Measurements from ENCODE around the gene LTBP1. TPM values are rescaled to one million over a fixed set of nuclear protein-coding genes. Genes with fewer than 3 reads are reported as not detected.

Gene LTBP1
- polyA plus RNA-seq, 4 donors, result 74.7 to 83.5 (median 82.8) TPM

GRCh38 chr2:33278245-33278943 lies 331.6 kb downstream of the LTBP1 start:
- DNase-seq (ENCODE audit: low read depth in 4 of 4, low spot score in 3 of 4), result no peak

- no peak for DNase-seq (ENCODE audit: low read depth in 4 of 4, low spot score in 3 of 4)
These were observed 337.5 kb downstream of the LTBP1 start for GRCh38 chr2:33284287-33284686.

GRCh38 chr2:33287507-33288005 lies 340.8 kb downstream of the LTBP1 start:
- DNase-seq (ENCODE audit: low read depth in 4 of 4, low spot score in 3 of 4), result no peak

GRCh38 chr2:33288011-33288410 lies 341.3 kb downstream of the LTBP1 start:
- no peak for DNase-seq (ENCODE audit: low read depth in 4 of 4, low spot score in 3 of 4)

GRCh38 chr2:33289961-33290360 lies 343.2 kb downstream of the LTBP1 start:
- DNase-seq (ENCODE audit: low read depth in 4 of 4, low spot score in 3 of 4), result no peak

- DNase-seq (ENCODE audit: low read depth in 4 of 4, low spot score in 3 of 4), result peak in 3 of 4 donors; percentile 16 to 57 (median 48)
These were observed 344.7 kb downstream of the LTBP1 start for GRCh38 chr2:33291278-33292013.

- DNase-seq (ENCODE audit: low read depth in 4 of 4, low spot score in 3 of 4), result no peak
These were observed 345.3 kb downstream of the LTBP1 start for GRCh38 chr2:33292063-33292462.

GRCh38 chr2:33292981-33293595 lies 346.3 kb downstream of the LTBP1 start:
- DNase-seq (ENCODE audit: low read depth in 4 of 4, low spot score in 3 of 4), result no peak

- no peak for DNase-seq (ENCODE audit: low read depth in 4 of 4, low spot score in 3 of 4)
These were observed 351.5 kb downstream of the LTBP1 start for GRCh38 chr2:33298233-33298632.

GRCh38 chr2:33301355-33301754 lies 354.6 kb downstream of the LTBP1 start:
- DNase-seq (ENCODE audit: low read depth in 4 of 4, low spot score in 3 of 4), result no peak

GRCh38 chr2:33302348-33302747 lies 355.6 kb downstream of the LTBP1 start:
- DNase-seq (ENCODE audit: low read depth in 4 of 4, low spot score in 3 of 4), result no peak

GRCh38 chr2:33304032-33304864 lies 357.5 kb downstream of the LTBP1 start:
- DNase-seq (ENCODE audit: low read depth in 4 of 4, low spot score in 3 of 4), result no peak

GRCh38 chr2:33307659-33308270 lies 361.0 kb downstream of the LTBP1 start:
- no peak for DNase-seq (ENCODE audit: low read depth in 4 of 4, low spot score in 3 of 4)

- no peak for DNase-seq (ENCODE audit: low read depth in 4 of 4, low spot score in 3 of 4)
These were observed 365.6 kb downstream of the LTBP1 start for GRCh38 chr2:33312355-33312754.

GRCh38 chr2:33313039-33313438 lies 366.3 kb downstream of the LTBP1 start:
- DNase-seq (ENCODE audit: low read depth in 4 of 4, low spot score in 3 of 4), result no peak

- no peak for DNase-seq (ENCODE audit: low read depth in 4 of 4, low spot score in 3 of 4)
These were observed 367.8 kb downstream of the LTBP1 start for GRCh38 chr2:33314541-33314940.

- no peak for DNase-seq (ENCODE audit: low read depth in 4 of 4, low spot score in 3 of 4)
These were observed 369.6 kb downstream of the LTBP1 start for GRCh38 chr2:33316328-33316727.

- no peak for DNase-seq (ENCODE audit: low read depth in 4 of 4, low spot score in 3 of 4)
These were observed 370.7 kb downstream of the LTBP1 start for GRCh38 chr2:33317369-33318007.

- no peak for DNase-seq (ENCODE audit: low read depth in 4 of 4, low spot score in 3 of 4)
These were observed 371.7 kb downstream of the LTBP1 start for GRCh38 chr2:33318456-33318855.

- DNase-seq (ENCODE audit: low read depth in 4 of 4, low spot score in 3 of 4), result no peak
These were observed 373.8 kb downstream of the LTBP1 start for GRCh38 chr2:33320573-33320972.
